Immature natural killer cell (primary cell): ENCODE results near the gene SUMF1. TPM values are rescaled to one million over a fixed set of nuclear protein-coding genes. Genes with fewer than 3 reads are reported as not detected.
A peak's percentile ranks its signal among the peaks of the same experiment; 100 is the strongest.

Source experiments
- DNase-seq, 3 donors: peaks; one replicate each; pipeline ENCODE4 v3.0.0; 2022; ENCODE audit warnings: mixed read lengths in 1 of 3
- H3K27ac Mint-ChIP-seq, 6 donors: one replicate each; pipeline ENCODE4 v1.8.0; 2020; ENCODE audit warnings: mixed read lengths in 6 of 6, mild to moderate bottlenecking in 5 of 6, inconsistent platforms in 4 of 6, moderate library complexity in 3 of 6
- H3K27me3 Mint-ChIP-seq, 3 donors: one replicate each; pipeline ENCODE4 v1.8.0; 2020 to 2021; ENCODE audit warnings: low read depth in 3 of 3, mild to moderate bottlenecking in 3 of 3, mixed read lengths in 3 of 3, moderate library complexity in 3 of 3, inconsistent platforms in 1 of 3
- H3K36me3 Mint-ChIP-seq, 3 donors: one replicate each; pipeline ENCODE4 v1.8.0; 2020; ENCODE audit warnings: mixed read lengths in 3 of 3, inconsistent platforms in 2 of 3, mild to moderate bottlenecking in 2 of 3
- H3K4me1 Mint-ChIP-seq, 2 donors: one replicate each; pipeline ENCODE4 v1.8.0; 2020; ENCODE audit warnings: inconsistent platforms in 2 of 2, mild to moderate bottlenecking in 2 of 2, mixed read lengths in 2 of 2, moderate library complexity in 1 of 2
- H3K4me3 Mint-ChIP-seq, 5 donors: one replicate each; pipeline ENCODE4 v1.8.0; 2020; ENCODE audit warnings: mild to moderate bottlenecking in 5 of 5, mixed read lengths in 5 of 5, inconsistent platforms in 3 of 5, moderate library complexity in 3 of 5
- H3K9me3 Mint-ChIP-seq, 6 donors: one replicate each; pipeline ENCODE4 v1.8.0; 2020; ENCODE audit warnings: mild to moderate bottlenecking in 6 of 6, mixed read lengths in 6 of 6, inconsistent platforms in 4 of 6, moderate library complexity in 3 of 6
- polyA plus RNA-seq, 3 donors: library from polyadenylated mRNA; unstranded; fragments of 300-500 nt; fragmentation: Illumina TruSeq; gene quantifications; one replicate each; pipeline ENCODE4 v1.2.3, GENCODE V29; 2021

The SUMF1 gene
- polyA plus RNA-seq, 3 donors from 2014 or later, result 38.3 to 79.9 (median 43.9) TPM

DNA sequence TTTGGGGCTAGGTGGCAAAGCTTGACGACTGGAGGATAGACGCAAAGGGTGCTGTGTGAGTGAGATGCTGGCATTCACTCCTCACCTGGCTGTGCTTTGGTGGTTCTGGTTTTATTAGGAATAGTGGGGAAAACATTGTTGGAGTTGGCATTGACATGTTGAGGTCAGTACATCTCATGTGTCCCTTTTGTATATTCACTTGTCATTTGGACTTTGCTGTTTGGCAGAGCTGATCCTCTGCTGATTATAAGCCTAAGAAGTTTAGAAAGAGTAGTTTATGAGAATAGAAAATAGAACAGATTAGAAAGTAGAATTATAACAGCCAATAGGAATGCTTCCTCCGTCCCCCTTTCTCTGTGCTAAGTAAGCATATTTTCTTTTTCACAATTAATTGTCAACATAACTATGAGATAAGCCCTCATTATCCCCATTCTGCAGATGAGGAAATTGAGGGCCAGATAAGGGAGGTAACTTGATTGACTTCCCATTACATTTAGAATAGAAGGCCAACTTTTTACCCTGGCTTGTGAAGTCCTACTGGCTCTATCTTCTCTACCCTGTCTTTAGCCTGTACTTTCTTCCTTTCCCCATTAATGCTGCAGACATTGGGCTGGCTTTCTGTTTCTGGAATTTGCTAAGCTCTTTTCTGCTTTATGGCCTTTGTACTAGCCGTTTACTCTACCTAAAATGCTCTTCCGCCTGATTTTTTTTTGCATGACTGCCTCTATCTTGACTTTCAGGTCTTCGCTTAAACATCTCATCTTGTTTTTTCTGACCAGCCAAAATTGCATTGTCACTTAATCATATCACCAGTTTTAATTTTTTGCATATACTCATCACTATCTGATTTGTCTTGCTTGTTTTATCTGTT is 38.9 kb upstream of the SUMF1 start:
- H3K27ac Mint-ChIP-seq, result peak overlapping the region; percentile 91 to 94 (median 93)
- peak overlapping the region; percentile 60 to 86 (median 65) for H3K4me3 Mint-ChIP-seq
- H3K36me3 Mint-ChIP-seq, result peaks cover 4 to 15% (median 5%) of the 10 kb centered on the region in 3 donors
- DNase-seq, result no peak
- H3K27me3 Mint-ChIP-seq, result peaks cover 0 to 2% (median 0%) of the 10 kb centered on the region in 3 donors
- peaks cover 58 to 59% of the 10 kb centered on the region in 2 donors for H3K4me1 Mint-ChIP-seq
- no peaks in the 10 kb centered on the region for H3K9me3 Mint-ChIP-seq

DNA sequence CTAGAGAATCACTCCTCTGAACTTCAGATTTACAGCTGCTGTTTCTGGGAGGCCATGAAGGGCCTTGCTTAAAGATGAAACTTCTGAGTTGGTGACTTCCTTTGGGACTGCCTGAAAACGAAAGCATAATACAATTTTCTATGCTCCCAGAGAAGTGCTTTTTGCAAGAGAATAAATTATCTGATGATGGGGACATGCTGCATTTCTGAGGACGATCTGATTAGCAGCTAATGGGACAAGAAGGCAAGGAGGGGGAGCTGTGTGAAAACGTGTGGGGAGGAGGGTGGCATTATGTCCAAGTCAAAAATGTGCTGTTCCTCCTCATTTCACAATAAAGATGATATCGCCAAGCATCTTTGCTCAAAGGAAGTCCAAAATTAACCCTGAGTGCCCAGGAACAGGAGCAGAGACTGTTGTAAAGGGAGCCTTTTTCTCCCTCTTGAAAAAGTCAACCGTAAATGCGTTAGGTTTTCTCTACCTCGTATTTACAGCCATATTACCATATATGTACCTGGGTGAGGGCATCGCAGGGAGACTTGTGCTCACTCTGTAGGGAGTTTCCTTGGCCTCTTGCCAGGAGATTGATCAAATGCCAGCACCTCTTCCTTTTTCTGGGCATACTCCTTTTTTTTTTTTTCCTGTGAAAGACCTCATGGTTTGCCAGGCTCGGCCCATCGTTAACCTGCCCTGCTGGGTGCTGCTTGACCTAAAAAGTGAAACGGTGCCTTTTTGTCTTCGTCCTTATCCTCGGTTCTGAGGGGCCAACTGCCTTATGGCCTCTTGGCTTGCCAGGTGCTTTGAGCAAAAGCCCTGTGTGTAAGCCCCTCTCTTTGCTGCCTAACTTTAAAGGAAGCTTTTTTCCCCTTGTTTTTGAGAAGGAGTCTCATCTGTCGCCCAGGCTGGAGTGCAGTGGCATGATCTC is 37.5 kb upstream of the SUMF1 start:
- H3K4me1 Mint-ChIP-seq, result peaks cover 58 to 59% of the 10 kb centered on the region in 2 donors
- peak; percentile 27 to 45 (median 32) for DNase-seq
- peak overlapping the region; percentile 74 to 91 (median 86) for H3K4me3 Mint-ChIP-seq
- H3K36me3 Mint-ChIP-seq, result peaks cover 0 to 7% (median 4%) of the 10 kb centered on the region in 3 donors
- H3K9me3 Mint-ChIP-seq, result no peaks in the 10 kb centered on the region
- H3K27ac Mint-ChIP-seq, result peak overlapping the region; percentile 91 to 94 (median 93)
- H3K27me3 Mint-ChIP-seq, result peaks cover 0 to 2% (median 0%) of the 10 kb centered on the region in 3 donors

DNA sequence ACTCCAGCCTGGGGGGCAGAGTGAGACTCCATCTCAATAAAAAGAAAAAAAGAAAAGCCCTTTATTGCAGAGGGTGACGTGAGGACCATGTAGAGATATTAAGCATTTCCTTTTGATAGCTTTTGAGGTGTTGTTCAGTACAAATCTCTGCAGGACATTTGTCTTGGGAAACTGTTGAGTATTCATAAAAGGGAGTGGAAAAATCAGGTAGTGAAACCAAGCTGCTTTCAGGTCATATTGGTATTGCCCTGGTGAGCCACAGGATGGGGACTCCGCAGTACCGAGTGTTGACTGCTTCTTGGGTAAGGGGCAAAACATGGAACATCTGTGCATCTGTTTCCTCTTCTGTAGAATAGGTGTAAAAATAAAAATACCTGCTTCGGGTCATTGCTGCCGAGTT is 36.0 kb upstream of the SUMF1 start:
- peak overlapping the region in 3 of 5 donors; percentile 34 to 38 (median 37) for H3K4me3 Mint-ChIP-seq
- H3K36me3 Mint-ChIP-seq, result peaks cover 0 to 7% (median 2%) of the 10 kb centered on the region in 3 donors
- DNase-seq, result no peak
- no peaks in the 10 kb centered on the region for H3K9me3 Mint-ChIP-seq
- peaks cover 51 to 53% of the 10 kb centered on the region in 2 donors for H3K4me1 Mint-ChIP-seq
- peak overlapping the region in 5 of 6 donors; percentile 91 to 94 (median 93) for H3K27ac Mint-ChIP-seq
- peaks cover 0 to 2% (median 0%) of the 10 kb centered on the region in 3 donors for H3K27me3 Mint-ChIP-seq

DNA sequence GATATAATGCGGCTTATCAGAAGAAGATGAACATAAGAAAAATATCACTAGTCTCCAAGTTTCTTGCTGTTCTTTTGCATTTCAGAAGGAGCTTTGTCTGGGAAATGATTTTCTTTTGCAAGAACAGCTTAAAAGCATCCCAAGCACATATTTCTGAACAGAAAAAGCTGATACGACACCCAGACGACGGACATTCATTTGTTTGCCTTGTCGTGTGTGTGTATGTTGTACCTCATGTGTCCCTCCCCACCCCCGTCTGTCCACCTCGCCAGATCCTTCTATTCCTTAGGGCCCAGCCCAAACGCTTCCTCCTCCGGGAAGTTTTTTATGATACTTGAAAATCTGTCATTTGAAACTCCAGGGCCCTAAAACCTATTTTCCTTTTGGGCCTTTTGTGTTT is 34.9 kb upstream of the SUMF1 start:
- peak overlapping the region in 1 of 6 donors; percentile 0 for H3K27ac Mint-ChIP-seq
- H3K27me3 Mint-ChIP-seq, result peaks cover 0 to 2% (median 0%) of the 10 kb centered on the region in 3 donors
- no peak overlapping the region for H3K4me3 Mint-ChIP-seq
- peaks cover 0 to 7% (median 6%) of the 10 kb centered on the region in 3 donors for H3K36me3 Mint-ChIP-seq
- H3K4me1 Mint-ChIP-seq, result peaks cover 40 to 42% of the 10 kb centered on the region in 2 donors
- no peaks in the 10 kb centered on the region for H3K9me3 Mint-ChIP-seq
- no peak for DNase-seq

DNA sequence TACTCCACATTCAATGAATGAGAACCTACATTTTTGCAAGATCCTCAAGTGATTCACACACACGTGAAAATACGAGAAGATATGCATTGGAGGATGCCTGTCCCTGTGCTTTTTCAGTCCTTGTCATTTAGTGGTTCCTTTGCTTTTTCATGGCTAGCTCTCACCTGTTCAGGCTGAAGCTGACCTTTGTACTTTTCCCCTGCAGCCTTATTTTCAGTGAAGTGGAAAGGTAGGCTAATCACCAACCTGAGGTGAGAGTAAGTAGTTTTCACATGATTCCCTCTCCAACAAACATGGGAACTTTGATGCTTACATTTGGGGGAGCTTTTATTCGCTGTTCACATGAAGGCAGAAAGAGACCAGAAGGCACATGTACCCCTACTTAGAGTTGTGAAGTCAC is 34.4 kb upstream of the SUMF1 start:
- Mint-ChIP-seq H3K36me3 (peaks cover 0 to 9% (median 8%) of the 10 kb centered on the region in 3 donors), H3K27me3 (peaks cover 0 to 2% (median 0%) of the 10 kb centered on the region in 3 donors), H3K9me3 (no peaks in the 10 kb centered on the region), H3K27ac (no peak overlapping the region), H3K4me1 (peaks cover 39 to 41% of the 10 kb centered on the region in 2 donors), H3K4me3 (no peak overlapping the region)
- DNase-seq, result no peak

DNA sequence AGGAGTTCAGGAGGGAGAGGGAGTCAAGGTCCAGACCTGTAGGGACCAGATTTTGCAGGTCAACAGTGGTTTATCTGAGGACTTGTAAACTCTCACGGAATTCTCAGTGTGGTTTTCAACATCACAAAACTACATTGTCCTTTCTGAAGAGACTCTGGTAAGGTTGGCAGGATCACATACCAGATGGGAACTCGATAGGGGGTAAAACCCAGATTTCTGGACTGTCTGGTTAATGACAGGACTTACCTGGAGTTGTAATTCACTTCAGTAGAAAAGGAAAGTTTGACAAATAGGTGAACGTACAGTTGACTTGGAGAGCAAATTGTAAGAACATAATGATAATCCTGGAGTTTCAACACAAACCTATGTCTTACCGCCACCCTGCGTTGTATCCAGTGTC is 31.4 kb upstream of the SUMF1 start:
- peaks cover 38 to 40% of the 10 kb centered on the region in 2 donors for H3K4me1 Mint-ChIP-seq
- H3K9me3 Mint-ChIP-seq, result no peaks in the 10 kb centered on the region
- no peak overlapping the region for H3K27ac Mint-ChIP-seq
- peaks cover 0 to 15% (median 12%) of the 10 kb centered on the region in 3 donors for H3K36me3 Mint-ChIP-seq
- no peak for DNase-seq
- no peak overlapping the region for H3K4me3 Mint-ChIP-seq
- peaks cover 0 to 6% (median 2%) of the 10 kb centered on the region in 3 donors for H3K27me3 Mint-ChIP-seq

DNA sequence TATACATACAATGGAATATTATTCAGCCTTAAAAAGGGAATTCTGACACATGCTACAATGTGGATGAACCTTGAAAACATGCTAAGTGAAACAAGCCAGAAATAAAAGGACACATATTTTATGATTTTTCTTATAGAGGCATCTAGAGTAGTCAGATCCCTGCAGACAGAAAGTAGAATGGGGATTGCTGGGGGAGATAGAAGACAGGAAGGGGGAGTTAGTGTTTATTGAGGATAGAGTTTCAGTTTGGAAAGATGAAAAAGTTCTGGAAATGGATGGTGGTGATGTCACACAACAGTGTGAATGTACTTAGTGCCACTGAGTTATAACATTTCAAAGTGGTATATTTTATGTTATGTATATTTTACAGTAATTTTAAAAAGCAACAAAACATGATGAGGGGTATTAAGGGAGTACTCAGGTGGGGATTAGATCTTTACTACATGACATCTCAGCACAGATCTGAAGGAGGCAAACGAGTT is 30.8 kb upstream of the SUMF1 start:
- H3K9me3 Mint-ChIP-seq, result no peaks in the 10 kb centered on the region
- no peak overlapping the region for H3K4me3 Mint-ChIP-seq
- peak overlapping the region in 1 of 6 donors; percentile 28 for H3K27ac Mint-ChIP-seq
- no peak for DNase-seq
- peaks cover 2 to 10% (median 3%) of the 10 kb centered on the region in 3 donors for H3K27me3 Mint-ChIP-seq
- peaks cover 33 to 35% of the 10 kb centered on the region in 2 donors for H3K4me1 Mint-ChIP-seq
- peaks cover 0 to 15% (median 12%) of the 10 kb centered on the region in 3 donors for H3K36me3 Mint-ChIP-seq

DNA sequence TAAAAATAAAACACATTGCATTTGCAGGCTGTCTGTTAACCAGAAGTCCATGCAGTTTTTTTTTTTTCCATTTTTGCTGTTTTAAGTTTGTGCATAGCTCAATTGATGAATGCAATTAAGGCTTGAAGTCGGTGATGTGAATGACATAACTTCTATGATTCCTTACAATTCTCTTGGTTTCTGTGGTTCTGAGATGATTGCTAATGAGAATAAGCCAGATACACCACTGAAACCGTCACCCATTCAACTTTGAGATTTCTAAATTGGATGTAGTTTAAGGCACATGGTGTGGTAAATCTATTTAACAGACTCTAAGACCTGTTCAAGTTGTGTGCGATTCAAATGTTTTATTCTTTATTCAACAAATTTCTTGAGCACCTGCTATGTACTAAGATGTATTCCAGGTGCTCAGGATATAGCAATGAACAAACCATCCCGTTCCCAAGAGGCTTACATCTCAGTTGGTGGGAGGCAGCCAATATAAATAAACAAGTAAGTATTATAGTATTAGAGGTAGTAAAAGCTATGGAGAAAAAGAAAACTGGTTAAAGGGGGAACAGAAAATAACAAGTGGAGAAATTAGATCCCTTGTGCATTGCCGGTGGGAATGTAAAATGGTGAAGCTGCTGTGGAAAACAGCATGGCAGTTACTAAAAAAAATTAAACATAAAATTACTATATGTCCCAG is 30.1 kb upstream of the SUMF1 start:
- Mint-ChIP-seq H3K27ac (no peak overlapping the region), H3K4me1 (peaks cover 38 to 39% of the 10 kb centered on the region in 2 donors), H3K4me3 (no peak overlapping the region), H3K36me3 (peaks cover 0 to 15% (median 12%) of the 10 kb centered on the region in 3 donors), H3K9me3 (no peaks in the 10 kb centered on the region), H3K27me3 (peaks cover 2 to 10% (median 3%) of the 10 kb centered on the region in 3 donors)
- DNase-seq, result no peak

DNA sequence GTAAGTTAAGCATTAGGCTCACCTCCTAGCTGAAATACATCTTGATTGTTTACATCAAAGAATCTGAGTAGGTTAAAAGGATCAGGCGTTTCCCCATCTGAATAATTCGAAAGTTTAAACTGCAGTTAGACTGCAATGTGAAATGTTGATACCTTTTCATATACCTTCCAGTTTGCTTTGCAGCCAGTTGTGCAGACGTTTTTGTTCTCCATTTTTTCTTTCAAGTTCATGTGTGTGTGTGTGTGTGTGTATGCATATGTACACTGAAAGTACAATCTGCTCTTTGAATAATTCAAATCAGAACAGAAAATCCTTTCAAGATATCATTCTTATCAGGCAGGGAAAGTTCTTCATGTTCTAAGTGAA is 29.0 kb upstream of the SUMF1 start:
- Mint-ChIP-seq H3K36me3 (peaks cover 0 to 15% (median 8%) of the 10 kb centered on the region in 3 donors), H3K9me3 (no peaks in the 10 kb centered on the region), H3K4me1 (peaks cover 40 to 43% of the 10 kb centered on the region in 2 donors), H3K27me3 (peaks cover 2 to 10% (median 3%) of the 10 kb centered on the region in 3 donors), H3K27ac (peak overlapping the region in 4 of 6 donors; percentile 19 to 92 (median 70)), H3K4me3 (peak overlapping the region in 2 of 5 donors; percentile 96 to 99)
- no peak for DNase-seq

DNA sequence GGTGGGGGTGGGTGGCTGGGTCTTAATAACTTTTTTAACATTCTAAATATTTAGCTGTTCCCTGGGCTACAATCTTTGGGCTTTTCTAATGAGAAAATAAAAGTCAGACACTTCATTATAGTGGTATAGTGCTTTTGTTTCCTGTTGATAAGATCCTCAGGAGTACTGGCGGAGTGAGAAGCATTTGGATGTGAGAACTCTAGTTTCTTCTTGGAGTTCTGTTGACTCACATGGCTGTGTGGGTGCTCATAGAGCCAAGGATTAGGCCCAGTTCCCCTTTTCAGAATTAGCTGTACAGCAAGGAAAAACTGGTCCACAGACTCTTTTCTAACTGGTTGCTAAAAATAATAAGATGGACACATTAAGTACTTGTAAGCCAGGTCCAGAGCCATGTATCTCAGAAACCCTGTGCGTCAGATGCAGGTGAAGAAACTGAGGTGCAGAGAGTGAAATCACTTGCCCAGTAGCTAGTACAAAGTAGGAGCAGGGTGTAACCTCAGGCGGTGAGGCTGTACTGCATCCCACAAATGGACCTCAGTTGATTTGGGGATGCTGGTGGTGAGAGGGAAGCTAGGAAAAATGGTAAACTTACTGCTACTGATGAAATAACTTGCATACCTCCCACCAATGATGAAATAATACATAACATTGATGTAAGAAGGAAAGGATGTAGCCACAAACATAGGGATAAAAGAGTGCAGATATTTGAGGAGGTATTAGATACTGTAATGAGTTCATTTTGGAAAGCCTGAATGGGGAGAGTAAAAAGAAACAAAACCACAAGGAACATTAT is 28.4 kb upstream of the SUMF1 start:
- DNase-seq, result no peak
- no peaks in the 10 kb centered on the region for H3K9me3 Mint-ChIP-seq
- peaks cover 2 to 10% (median 3%) of the 10 kb centered on the region in 3 donors for H3K27me3 Mint-ChIP-seq
- H3K4me1 Mint-ChIP-seq, result peaks cover 40 to 43% of the 10 kb centered on the region in 2 donors
- peak overlapping the region; percentile 96 to 99 (median 98) for H3K4me3 Mint-ChIP-seq
- H3K27ac Mint-ChIP-seq, result peak overlapping the region in 5 of 6 donors; percentile 10 to 92 (median 83)
- H3K36me3 Mint-ChIP-seq, result peaks cover 0 to 15% (median 8%) of the 10 kb centered on the region in 3 donors

DNA sequence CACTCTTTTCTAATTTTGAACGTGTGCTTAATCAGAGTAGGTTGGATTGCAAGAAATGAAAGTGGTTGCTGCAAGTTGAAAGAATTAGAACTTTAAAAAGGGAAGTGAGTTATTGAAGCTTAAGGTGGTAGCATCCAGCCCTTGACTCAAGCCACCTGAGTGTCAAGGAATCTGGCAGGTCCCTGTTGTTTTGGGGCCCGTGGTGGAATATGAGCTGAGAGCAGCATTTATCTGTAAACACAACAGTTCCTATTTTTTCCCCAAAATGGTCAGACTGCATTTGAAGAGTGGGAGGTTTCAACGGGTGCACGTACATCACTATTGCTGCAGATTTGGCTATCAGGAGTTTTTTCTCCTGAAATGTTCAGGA is 27.8 kb upstream of the SUMF1 start:
- peaks cover 40 to 43% of the 10 kb centered on the region in 2 donors for H3K4me1 Mint-ChIP-seq
- peak overlapping the region; percentile 96 to 99 (median 98) for H3K4me3 Mint-ChIP-seq
- no peak for DNase-seq

More for the DNA sequence above, 27.8 kb upstream of the SUMF1 start:
- Mint-ChIP-seq H3K9me3 (no peaks in the 10 kb centered on the region), H3K27ac (peak overlapping the region; percentile 83 to 93 (median 84)), H3K27me3 (peaks cover 2 to 10% (median 3%) of the 10 kb centered on the region in 3 donors), H3K36me3 (peaks cover 0 to 15% (median 8%) of the 10 kb centered on the region in 3 donors)
